Measurements from ENCODE around the gene DUXB.

DUXB gene, protein sequence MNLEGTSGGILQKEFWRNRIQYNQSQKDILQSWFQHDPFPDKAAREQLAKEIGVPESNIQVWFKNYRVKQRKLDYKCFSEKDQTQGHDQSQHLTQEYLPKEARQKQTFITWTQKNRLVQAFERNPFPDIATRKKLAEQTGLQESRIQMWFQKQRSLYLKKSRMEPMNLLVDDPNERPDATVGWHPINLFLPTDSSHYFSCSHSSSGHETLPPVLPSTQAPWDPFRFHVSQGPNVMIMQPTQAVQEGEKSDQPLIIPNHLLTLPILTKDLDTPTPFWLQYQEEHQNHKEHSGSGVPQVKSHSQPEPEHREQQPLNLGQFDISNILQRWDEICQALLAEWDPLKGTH

DNA sequence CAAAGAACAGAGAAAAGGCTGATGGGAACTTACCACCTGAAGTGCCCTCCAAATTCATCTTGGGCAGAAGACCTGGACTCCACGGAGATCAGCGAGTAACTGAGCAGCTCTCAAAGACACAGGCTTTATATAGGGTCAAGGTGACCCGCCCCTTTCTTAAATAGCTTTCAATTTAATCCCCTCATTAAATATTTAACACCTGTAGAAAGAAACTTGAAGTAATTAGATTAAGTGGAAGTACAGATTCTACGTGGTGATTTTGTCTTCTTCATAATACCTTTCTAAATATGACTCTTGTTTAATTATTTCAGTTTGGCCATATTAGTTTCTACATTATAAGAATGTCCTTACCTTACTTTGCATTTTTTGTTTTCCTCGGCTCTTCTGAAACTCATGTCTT lies at the start of gene DUXB:
Gene DUXB, minus strand, starts transcription at position 101 of the 400 bp plus-strand sequence. Its CDS starts 43 bp downstream, at position 58.
- DNase-seq, result no peak

DNA sequence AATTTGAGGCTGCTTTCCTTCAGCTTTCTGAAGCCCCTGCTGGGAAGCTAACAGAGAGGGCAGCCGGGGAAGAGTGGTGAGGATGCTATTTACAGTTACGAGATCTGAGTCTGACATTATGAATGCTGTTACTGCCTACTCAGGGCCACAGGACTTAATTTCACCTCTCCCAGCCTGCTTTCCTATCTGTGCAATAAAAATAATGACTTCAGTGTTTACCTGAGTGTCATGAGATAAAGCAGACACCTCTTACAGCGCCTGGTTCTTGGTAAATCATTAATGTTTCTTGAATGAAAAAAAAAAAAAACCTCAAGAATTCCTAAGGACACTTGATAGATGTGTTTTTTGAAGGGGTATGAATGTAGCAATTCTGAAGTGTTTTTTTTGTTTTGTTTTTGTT lies 49.3 kb upstream of the DUXB start:
- DNase-seq, result no peak

DNA sequence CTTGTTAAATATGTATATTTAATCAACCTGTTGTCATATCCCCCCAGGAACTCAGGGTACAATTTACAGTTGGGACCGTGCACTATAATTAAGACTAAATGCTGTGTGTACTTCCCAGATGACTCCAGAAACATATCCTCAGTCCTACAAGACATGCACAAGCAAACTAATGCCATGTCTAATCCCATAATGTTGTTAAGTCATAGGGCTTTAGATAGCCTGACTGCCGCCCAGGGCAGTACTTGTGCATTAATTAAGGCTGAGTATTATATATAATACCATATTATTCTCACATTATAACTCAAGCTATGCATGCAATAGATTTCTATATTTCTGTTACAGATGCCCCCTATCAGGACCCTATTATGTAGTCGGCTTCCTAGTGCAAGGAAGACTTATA lies 45.1 kb upstream of the DUXB start:
- no peak for DNase-seq

DNA sequence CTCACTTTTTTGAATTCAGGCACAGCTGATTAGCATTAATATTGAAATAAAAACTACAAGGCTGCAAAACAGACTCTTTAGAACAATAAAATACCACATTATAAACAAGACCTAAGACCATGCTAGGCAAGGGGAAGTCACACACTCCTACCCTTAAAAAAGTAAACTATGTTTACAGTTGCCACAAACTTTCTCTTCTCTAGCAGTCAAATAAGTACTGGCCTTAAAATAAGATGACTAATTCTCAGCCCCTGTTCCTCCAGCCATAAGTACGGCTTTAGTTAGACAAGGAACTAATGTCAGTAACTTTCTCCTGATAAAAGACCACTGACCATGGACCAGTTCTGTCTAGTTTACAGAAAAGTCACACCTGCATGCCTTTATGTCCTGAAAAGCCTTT lies 44.6 kb upstream of the DUXB start:
- DNase-seq, result no peak

DNA sequence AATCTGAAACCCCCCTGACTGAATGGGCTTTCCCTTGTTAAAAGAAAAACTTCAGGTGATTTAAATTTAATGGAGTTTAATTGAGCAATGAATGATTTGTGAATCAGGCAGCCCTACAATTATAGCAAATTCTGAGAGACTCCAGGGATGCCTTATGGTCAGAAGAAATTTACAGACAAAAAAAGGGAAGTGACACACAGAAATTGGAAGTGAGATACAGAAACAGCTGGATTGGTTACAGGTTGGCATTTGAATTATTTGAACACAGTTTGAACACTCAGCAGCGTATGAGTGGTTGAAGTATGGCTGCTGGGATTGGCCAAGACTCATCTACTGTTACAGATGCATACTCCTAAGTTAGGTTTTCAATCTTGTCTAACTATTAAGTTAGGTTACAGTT lies 44.0 kb upstream of the DUXB start:
- no peak for DNase-seq

DNA sequence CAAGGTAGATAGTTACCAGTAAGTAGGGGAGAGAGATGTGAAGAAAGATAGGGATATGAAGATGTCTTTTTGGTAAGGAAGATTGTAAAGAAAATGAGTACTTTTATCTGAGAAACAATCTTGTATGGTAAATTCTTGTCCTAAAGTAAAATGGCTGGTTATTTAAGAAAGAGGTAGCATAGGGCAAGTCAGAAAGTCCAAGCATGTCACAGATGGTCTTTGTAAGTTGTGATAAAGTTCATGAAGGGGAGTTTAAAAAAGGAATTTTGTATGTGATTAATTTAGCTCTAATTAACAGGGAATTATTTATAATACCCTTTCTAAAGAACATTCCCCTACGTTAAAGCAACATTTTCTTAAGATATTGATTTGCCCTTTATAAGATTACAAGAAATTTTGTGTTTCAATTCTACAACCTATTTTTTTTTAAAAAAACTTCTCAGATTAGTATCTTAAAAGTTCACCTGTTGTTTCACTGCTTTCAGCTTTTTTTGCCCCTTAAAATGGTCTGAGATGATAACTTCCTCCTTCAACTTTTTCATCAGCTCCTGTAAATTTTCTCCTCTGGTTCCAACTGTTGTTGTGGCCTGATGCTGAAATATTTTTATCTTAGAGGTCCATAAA lies 41.3 kb upstream of the DUXB start:
- no peak for DNase-seq

DNA sequence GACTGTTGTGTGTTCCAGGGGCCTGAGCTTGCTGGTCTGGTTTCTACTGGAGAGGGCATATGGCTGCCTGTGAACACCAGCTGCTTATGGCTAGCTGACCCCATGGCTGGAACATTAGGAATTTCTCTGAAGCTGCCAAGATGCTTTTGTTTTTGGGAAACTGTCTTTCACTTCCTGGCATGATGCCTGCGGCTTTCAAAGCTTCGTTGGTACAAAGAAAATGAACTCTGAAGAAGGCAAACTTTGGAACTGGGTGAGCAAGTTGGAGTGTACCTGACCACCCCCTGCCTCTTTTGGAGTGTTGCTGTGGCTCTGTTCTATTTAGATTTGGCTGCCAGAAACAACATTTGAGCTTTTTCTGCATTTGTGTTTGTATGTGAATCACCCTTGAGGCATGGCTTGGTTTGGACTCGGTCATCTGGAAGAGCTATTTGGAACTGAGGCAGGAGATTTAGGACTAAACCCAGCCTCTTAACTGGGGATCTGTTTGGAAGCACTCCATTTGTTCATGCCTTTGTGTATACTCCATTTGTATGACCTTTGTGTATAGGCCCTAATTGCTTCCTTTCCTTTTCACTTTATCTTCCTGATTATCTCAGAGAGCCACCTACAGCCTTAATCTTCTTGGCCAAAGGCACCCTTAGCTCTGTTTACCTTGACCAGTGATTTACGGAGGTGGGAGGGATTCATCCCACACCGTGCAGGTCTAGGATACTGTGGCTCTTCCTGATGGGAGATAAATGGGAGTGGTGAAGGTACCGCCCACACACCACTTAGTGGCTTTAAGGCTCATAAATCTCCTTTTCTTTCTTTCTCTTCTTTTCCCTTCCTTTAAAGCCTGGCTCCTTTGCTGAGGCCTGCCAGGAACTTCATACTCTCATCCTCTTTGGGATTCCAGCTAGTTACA lies 32.3 kb upstream of the DUXB start:
- peak; percentile 21 for DNase-seq

DNA sequence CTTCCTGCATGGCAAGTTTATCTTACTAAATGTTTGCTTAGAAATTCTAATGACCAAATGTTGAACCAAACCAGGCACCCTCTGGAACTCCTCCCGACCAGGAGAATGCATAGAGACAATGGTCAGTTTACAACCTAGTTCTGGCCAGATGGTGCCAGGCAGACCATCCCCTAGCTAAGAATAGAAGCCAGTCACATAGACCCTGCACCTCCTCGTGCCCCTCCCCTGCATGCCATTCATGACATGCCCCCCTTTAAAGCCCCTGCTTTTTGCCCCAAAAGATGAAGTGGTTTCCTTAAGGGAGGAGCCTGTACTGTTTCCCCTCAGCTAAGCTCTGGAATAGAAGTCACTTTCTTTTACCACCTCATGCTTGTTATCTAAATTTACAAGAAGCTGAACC lies 31.6 kb upstream of the DUXB start:
- no peak for DNase-seq

DNA sequence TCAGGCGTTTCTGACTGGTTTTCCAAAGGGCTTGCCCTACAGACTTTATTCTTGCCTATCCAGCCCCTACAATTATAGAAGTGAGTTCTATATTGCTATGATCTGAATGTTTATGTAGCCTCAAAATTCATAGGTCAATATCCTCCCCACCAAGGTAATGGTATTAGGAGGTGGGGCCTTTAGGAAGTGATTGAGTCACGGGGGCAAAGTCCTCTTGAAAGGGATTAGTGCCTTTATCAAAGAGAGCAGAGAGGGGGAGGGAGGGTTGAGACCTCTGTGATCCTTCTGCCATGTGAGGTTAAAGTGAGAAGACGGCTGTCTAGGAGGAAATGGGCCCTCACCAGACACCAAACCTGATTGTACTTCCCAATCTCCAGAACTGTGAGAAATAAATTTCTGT lies 26.0 kb upstream of the DUXB start:
- no peak for DNase-seq

DNA sequence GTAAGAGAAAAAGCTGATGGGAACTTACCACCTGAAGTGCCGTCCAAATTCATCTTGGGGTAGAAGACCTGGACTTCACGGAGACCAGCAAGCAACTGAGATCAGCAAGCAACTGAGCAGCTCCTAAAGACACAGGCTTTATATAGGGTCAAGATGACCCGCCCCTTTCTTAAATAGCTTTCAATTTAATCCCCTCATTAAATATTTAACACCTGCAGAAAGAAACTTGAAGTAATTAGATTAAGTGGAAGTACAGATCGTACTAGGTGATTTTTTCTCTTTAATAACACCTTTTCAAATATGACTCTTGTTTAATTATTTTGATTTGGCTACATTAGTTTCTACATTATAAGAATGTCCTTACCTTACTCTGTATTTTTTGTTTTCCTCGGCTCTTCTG lies 25.1 kb upstream of the DUXB start, which contains the start of gene CPHXL:
Gene CPHXL, minus strand, starts transcription at position 101 of the 400 bp plus-strand sequence. Its CDS starts 48 bp downstream, at position 53.
- DNase-seq, result no peak

DNA sequence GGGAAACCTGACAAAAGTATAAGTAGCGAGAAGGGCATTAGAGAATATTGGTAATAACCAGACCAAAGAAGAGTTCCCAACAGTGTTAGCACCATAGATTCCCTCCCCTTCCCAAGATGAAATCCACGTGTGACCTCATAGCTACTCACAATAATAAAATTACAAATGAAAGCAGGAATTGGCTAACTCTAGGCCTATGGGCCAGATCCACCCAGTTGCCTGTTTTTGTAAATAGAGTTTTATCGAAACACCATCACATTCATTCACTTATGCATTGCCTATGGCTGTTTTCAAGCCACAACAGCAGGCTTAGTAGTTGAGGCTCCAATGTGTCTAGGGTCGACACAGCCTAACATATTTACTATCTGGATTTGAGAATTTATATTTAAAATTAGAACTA lies 17.2 kb upstream of the DUXB start:
- DNase-seq, result no peak

DNA sequence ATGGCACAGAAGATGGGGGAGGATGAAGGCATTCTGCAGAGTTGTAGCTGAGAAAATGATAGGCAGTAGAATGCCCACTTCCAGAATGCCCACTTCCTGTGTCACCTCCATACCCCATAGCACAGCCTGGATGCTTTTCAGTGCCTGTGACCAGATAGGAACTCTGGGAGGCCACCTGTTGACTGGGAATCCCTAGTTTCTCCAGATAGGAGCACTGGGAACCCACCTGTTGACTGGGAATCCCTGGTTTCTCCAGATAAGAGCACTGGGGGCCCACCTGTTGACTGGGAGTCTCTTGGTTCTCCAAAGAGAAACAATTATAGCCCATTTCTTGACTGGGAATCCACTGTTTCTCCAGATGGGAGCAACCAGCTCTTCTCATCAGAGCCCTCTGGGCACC lies 13.4 kb upstream of the DUXB start:
- no peak for DNase-seq

DNA sequence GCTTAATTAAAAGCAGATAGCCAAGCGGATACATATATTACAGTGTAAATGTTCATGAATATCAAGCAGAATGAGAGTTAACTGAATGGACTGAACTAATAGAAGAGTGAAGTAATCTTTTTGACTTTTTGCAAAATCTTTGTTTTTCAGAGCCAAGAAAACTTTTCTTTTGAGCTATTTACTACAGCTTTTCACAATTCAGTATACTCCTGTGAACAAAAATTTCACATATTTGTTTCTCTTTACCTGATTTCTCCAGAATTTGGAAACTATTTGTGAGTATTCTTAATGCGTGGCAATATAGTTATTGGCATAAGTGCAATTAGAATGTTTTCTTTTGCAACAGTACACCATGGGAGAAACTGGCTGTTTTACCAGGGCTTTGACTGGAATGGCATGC lies 9.1 kb upstream of the DUXB start:
- DNase-seq, result no peak

DNA sequence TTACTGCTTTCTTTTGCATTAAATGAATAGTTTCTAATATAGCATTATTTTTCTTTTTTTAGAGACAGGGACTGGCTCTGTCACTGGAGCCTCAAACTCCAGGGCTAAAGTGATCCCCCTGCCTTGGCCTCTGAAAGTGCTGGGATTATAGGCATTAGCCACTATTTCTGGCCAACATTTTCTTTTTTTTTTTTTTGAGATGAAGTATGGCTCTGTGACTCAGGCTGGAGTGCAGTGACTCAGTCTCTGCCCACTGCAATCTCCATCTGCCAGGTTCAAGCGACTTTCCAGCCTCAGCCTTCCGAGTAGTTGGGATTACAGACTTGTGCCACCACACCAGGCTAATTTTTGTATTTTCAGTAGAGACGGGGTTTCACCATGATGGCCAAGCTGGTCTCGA lies 2.0 kb upstream of the DUXB start:
- DNase-seq, result no peak

DNA sequence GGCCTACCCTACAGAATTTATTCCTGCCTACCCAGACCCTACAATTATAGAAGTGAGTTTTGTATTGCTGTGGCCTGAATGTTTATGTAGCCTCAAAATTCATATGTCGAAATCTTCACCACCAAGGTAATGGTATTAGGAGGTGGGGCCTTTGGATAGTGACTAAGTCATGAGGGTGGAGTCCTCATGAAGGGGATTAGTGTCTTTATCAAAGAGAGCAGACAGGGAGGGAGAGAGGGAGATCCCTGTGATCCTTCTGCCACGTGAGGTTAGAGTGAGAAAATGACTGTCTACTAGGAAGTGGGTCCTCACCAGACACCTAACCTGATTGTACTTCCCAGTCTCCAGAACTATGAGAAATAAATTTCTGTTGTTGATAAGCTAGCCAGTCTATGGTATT lies 981 bp upstream of the DUXB start:
- no peak for DNase-seq

DNA sequence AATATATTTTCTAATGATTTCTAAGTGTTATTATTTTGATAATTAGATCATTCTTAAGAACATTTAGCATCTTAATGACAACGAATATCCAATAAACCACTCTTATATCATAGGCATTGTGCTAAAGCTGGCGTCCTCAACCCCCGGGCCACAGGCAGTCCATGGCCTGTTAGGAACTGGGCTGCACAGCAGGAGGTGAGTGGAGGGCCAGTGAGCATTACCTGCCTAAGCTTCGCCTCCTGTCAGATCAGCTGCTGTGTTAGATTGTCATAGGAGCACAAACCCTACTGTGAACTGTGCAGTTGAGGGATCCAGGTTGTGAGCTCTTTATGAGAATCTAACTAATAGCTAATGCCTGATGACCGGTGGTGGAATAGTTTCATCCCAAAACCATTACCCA lies 3.7 kb downstream of the DUXB start:
- no peak for DNase-seq

DNA sequence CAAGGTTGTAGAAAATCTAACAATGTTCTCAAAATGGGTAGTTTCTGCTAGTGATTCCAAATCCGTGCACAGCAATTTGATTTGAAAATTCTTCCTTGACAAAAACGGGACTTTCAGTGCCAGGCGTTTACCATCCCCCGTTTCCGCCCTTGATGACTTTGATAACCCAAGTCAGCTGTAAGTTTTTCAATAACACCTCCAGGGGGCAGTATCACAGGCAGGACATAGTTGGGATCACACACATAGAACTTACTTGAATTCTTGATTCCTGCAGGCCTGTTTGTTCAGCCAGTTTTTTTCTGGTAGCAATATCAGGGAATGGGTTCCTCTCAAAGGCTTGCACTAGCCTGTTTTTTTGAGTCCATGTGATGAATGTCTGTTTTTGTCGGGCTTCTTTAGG lies 5.6 kb downstream of the DUXB start:
- no peak for DNase-seq

DNA sequence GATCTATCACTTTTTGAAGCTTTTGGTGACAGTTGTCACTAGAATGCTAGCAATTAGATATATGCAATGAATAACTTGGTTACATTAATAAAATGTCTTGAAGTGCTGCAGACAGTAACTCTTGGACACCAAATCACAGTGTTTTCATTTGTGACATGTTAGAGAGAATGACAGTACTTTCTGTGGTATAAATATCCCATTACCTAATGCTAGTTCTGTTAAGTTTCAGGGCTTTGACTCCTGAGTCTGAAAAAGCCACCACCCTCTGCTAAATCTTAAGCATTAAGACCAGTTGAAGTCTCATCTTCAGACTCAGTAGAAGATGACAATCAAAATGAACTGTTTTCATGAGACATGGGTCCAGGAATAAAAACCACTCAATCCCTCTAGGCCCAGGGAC lies 13.9 kb downstream of the DUXB start:
- DNase-seq, result no peak

DNA sequence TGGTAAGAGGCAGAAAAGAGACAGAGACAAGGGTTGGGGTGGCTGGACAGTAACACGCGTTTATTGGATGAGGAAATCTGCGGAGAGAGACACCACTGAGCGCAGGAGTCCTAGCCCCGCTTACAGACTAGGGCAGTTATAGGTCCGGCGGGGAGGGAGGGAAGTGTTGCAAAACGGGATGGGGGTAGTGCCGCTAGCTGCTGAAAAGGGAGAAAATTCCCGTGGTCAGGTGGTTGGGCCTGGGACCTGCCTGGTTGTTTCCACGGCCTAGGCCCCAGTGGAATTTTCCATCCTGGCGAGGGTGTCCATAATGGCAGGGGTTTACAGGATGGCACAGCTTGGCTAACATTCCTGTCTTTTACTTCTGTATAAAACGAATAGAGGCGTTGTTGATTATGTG lies 19.0 kb downstream of the DUXB start:
- no peak for DNase-seq

DNA sequence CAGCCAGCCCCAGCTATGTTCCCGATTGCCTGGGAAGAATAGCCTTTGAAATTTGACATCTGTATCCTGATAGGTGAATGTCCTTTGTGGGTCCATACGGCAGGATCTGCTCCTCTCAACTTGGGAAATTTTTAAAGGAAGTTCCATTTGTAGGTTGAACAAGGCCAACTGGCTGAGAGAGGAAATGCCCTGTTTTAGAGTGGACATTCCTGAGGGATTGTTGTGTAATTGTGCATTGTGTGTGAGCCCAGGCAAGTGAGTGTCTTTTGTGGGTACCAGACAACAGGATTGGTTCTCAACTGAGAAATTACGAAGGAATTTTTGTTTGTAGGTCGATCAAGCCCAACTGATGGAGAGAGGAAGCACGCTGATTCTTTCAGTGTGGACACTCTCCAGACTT lies 21.9 kb downstream of the DUXB start:
- DNase-seq, result no peak

DNA sequence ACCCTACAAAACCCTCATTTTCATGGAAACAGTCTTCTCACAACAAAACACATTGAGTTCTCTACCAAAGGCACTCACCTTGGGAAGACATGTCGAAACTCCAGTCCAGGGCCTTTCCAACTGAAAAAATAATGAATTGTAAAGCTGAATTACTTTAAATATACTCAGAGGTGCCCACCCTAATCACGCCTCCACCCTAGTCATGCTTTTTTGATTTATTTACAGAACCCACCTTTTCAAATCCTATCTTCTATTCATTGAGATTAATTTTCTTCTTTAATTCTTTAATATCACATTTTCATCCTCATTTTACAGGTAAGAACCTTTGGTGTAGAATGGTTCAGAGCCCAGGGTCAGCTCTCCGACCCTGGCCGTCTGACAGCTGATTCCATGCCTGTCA lies 24.4 kb downstream of the DUXB start, which contains the start of gene CPHXL2:
Gene CPHXL2, minus strand, starts transcription at position 101 of the 400 bp plus-strand sequence. Its CDS starts 10 bp downstream, at position 91.
- DNase-seq, result no peak

DNA sequence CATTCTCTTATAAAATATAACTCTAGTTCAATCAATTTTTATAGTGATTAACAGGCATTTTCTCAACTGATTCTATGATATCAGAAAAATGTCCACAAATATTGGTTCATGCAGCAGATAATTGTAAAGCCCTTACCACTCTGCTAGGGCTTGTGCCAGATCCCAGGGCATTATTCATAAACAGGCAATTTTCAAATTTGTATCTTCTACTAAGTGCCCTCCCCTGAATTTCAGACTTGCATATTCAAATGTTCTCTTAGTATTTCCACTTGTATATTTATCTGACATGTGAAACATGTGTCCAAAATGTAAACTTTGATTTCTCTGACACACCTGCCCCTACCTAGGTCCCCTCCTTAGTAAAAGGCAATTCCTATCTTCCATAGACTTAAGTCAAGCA lies 33.8 kb downstream of the DUXB start:
- DNase-seq, result no peak

DNA sequence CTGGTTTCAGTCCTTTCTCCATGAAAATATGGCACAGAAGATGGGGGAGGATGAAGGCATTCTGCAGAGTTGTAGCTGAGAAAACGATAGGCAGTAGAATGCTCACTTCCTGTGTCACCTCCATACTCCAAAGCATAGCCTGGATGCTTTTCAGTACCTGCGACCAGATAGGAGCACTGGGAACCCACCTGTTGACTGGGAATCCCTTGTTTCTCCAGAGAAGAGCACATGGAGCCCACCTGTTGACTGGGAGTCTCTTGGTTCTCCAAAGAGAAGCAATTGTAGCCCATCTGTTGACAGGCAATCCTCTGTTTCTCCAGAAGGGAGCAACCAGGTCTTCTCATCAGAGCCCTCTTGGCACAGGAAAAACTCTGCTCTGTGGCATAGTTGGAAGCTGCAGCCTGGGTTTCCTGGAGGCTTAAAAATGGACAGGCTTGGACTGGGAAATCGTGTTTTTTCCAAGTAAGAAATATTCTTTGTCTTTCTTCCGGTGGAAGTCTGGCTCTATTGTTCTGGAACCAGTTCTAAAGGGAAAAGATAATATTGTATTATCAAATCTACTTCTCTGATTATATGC lies 40.4 kb downstream of the DUXB start:
- no peak for DNase-seq

All from COR-L47 (cell line).